Measurements from ENCODE around the gene METTL8.

DNA sequence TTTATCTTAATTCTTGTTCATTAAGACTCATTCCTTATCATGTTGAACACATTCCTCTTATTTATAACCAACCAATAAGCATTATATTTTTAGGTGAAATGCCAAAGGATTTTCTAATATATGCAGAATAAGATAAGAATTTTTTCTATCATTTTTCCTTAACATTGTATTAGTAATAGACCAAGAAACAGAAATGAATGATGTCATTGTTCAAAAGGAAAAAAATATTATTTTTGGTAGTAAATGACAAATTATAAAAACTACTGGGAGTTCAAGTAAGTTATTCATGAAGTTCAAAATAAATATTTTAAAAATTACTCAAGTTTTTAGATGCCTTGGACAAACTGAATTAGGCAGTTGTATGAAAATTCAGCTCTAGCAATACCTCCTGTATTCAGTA, 25.7 kb upstream of the METTL8 start:
- TF ChIP-seq, protein P1, sequence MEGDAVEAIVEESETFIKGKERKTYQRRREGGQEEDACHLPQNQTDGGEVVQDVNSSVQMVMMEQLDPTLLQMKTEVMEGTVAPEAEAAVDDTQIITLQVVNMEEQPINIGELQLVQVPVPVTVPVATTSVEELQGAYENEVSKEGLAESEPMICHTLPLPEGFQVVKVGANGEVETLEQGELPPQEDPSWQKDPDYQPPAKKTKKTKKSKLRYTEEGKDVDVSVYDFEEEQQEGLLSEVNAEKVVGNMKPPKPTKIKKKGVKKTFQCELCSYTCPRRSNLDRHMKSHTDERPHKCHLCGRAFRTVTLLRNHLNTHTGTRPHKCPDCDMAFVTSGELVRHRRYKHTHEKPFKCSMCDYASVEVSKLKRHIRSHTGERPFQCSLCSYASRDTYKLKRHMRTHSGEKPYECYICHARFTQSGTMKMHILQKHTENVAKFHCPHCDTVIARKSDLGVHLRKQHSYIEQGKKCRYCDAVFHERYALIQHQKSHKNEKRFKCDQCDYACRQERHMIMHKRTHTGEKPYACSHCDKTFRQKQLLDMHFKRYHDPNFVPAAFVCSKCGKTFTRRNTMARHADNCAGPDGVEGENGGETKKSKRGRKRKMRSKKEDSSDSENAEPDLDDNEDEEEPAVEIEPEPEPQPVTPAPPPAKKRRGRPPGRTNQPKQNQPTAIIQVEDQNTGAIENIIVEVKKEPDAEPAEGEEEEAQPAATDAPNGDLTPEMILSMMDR (IDR thresholded peaks at IDR 0.05): no peak
- TF ChIP-seq POLR2A (IDR thresholded peaks at IDR 0.05): no peak
- no peak for TF ChIP-seq POLR2AphosphoS5 (IDR thresholded peaks at IDR 0.05)

Measured in prostate gland (tissue), 2 donors.